HG03280 (cell line): ENCODE results near the gene PIN1.
A peak's percentile ranks its signal among the peaks of the same experiment; 100 is the strongest.
"Not testable (repeated sequence)": the region's sequence is repeated elsewhere in the genome, so short reads cannot be mapped to it uniquely, and the experiment has no call there.

ENCODE experiments used
- ATAC-seq: cut with Tn5 transposase; IDR thresholded peaks from one replicate; pipeline ENCODE4 v1.9.1; 2021; ENCODE audit warnings: mild to moderate bottlenecking, moderate library complexity; ENCODE audit not compliant: unreplicated experiment

PIN1 gene

GRCh38 chr19:9834726-9835506 lies at the start of gene PIN1:
Gene PIN1 (plus strand): TSS chr19:9835318. CDS start chr19:9835345, 27 bp downstream.
- ATAC-seq: peak; percentile 95

GRCh38 chr19:9785367-9786331 lies 49.5 kb upstream of the PIN1 start:
- ATAC-seq: peak; percentile 75

- no peak for ATAC-seq
Observed at GRCh38 chr19:9786342-9786741, 48.8 kb upstream of the PIN1 start.

- no peak for ATAC-seq
Observed at GRCh38 chr19:9786819-9787218, 48.3 kb upstream of the PIN1 start.

- ATAC-seq: not testable (repeated sequence)
Observed at GRCh38 chr19:9788604-9789003, 46.5 kb upstream of the PIN1 start.

- ATAC-seq: no peak
Observed at GRCh38 chr19:9789066-9789465, 46.1 kb upstream of the PIN1 start.

GRCh38 chr19:9789579-9789978 lies 45.5 kb upstream of the PIN1 start:
- not testable (repeated sequence) for ATAC-seq

GRCh38 chr19:9791073-9791367 lies 44.1 kb upstream of the PIN1 start:
- not testable (repeated sequence) for ATAC-seq

GRCh38 chr19:9791552-9792205 lies 43.4 kb upstream of the PIN1 start:
- ATAC-seq: peak; percentile 40

- ATAC-seq: peak; percentile 57
Observed at GRCh38 chr19:9792206-9793070, 42.7 kb upstream of the PIN1 start.

- ATAC-seq: peak; percentile 3
Observed at GRCh38 chr19:9793071-9793591, 42.0 kb upstream of the PIN1 start.

GRCh38 chr19:9796113-9796773 lies 38.9 kb upstream of the PIN1 start:
- peak; percentile 41 for ATAC-seq

GRCh38 chr19:9797871-9798270 lies 37.2 kb upstream of the PIN1 start:
- ATAC-seq: no peak

- ATAC-seq: no peak
Observed at GRCh38 chr19:9799162-9799561, 36.0 kb upstream of the PIN1 start.

GRCh38 chr19:9801976-9802375 lies 33.1 kb upstream of the PIN1 start:
- no peak for ATAC-seq

GRCh38 chr19:9806803-9807202 lies 28.3 kb upstream of the PIN1 start:
- no peak for ATAC-seq

- ATAC-seq: no peak
Observed at GRCh38 chr19:9808855-9809824, 26.0 kb upstream of the PIN1 start.

- ATAC-seq: no peak
Observed at GRCh38 chr19:9811139-9811538, 24.0 kb upstream of the PIN1 start.
